IPS-18a (cell line): ENCODE data around the gene TAS2R60.
"Not testable (repeated sequence)": the region's sequence is repeated elsewhere in the genome, so short reads cannot be mapped to it uniquely, and the experiment has no call there.

Experiments used
- H3K27ac ChIP-seq: one replicate; pipeline ENCODE4 v1.5.1; 2013; ENCODE audit warnings: low read length
- H3K27me3 ChIP-seq: one replicate; pipeline ENCODE4 v1.6.1; 2013; ENCODE audit warnings: mild to moderate bottlenecking, low read length; ENCODE audit not compliant: control insufficient read depth, insufficient read depth
- H3K36me3 ChIP-seq: one replicate; pipeline ENCODE4 v1.6.1; 2013; ENCODE audit warnings: low read depth, low read length; ENCODE audit not compliant: control insufficient read depth
- H3K4me1 ChIP-seq: one replicate; pipeline ENCODE4 v1.6.1; 2013; ENCODE audit warnings: low read depth, low read length; ENCODE audit not compliant: control insufficient read depth
- H3K4me3 ChIP-seq: one replicate; pipeline ENCODE4 v1.5.1; 2013; ENCODE audit warnings: low read length
- H3K9ac ChIP-seq: one replicate; pipeline ENCODE4 v1.6.1; 2013; ENCODE audit warnings: mild to moderate bottlenecking, low read length, moderate library complexity
- H3K9me3 ChIP-seq: one replicate; pipeline ENCODE4 v1.6.1; 2013; ENCODE audit warnings: low read depth, low read length; ENCODE audit not compliant: control insufficient read depth

TAS2R60 gene

DNA sequence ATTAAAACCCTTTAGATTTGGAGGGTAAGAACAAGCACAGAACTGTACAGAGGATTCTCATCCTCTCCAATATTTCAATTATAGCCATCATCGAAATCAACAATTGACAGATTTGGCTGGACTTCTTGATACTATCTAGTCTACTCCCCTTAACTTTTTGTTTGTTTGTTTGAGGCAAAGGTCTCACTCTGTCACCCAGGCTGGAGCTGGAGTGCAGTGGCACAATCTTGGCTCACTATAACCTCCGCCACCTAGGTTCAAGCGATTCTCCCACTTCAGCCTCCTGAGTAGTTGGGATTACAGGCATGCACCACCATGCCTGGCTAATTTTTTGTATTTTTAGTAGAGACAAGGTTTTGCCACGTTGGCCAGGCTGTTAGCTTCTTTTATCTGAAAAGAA, 41.0 kb upstream of the TAS2R60 start:
- peaks cover 58% of the 10 kb centered on the region for H3K36me3 ChIP-seq
- peaks cover 27% of the 10 kb centered on the region for H3K4me1 ChIP-seq
- not testable (repeated sequence) for H3K27ac ChIP-seq, H3K9ac ChIP-seq, H3K9me3 ChIP-seq, H3K4me3 ChIP-seq, H3K27me3 ChIP-seq

DNA sequence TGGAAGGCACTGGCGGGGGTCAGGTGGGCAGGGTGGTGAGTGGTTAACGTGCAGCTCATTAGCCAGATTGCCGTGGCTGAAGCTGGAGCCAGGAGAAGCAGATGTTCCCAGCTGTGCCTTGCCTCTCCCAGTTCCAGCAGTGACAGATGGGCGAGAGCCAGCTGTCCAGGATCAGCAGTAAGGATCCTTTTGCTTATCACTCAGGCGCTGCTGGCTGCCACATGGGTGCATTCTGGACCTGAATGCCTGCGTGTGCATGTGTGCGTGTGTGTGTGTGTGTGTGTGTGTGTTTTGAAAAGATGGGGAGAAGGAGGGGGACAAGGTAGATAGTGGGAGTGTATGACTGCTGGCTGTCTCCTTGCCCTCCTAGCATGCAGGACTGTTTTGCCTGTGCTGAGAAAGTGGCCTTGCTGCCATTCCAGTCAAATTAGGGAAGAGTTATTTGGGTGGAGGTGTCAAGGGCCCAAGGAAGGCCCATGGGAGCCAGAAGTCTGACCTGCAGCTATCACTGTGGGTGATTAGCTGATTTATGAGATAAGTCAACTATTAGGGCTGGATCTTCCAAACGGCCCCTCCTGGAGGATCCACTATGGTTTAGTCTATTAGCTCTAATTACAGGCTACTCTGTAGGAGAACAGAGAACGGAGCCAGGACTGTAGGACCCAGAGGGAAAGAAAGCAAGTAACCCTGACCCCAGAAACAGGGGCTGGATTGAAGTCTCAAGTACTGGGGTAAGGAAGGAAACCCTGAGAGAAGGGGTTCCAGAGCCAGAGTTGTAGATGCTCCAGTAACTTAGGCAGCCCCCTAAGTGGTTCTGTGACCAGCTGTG, 37.9 kb upstream of the TAS2R60 start:
- peaks cover 26% of the 10 kb centered on the region for H3K36me3 ChIP-seq
- no peak overlapping the region for H3K9ac ChIP-seq
- H3K4me3 ChIP-seq, result peak overlapping the region; percentile 16
- H3K9me3 ChIP-seq, result no peaks in the 10 kb centered on the region
- H3K27ac ChIP-seq, result no peak overlapping the region
- no peaks in the 10 kb centered on the region for H3K27me3 ChIP-seq
- peaks cover 45% of the 10 kb centered on the region for H3K4me1 ChIP-seq

DNA sequence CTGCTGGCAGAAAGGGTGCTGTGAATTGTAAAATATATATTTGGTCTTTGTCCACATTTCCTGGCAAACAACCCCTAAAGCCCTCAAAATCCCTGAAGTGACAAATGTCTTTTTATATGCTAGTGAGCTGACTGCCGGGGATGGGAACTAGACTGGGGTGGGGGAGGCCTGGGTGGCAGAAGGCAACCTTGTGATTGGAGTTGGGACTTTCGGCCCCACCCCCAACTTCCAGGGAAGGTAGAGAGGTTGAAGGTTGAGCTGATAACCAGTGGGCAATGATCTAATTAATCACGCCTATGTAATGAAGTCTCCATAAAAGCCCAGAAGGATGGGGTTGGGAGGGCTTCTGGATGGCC, 37.3 kb upstream of the TAS2R60 start:
- Histone ChIP-seq H3K27ac (no peak overlapping the region), H3K9ac (no peak overlapping the region), H3K4me1 (peaks cover 48% of the 10 kb centered on the region), H3K9me3 (no peaks in the 10 kb centered on the region), H3K27me3 (no peaks in the 10 kb centered on the region), H3K4me3 (peak overlapping the region; percentile 84), H3K36me3 (peaks cover 20% of the 10 kb centered on the region)

DNA sequence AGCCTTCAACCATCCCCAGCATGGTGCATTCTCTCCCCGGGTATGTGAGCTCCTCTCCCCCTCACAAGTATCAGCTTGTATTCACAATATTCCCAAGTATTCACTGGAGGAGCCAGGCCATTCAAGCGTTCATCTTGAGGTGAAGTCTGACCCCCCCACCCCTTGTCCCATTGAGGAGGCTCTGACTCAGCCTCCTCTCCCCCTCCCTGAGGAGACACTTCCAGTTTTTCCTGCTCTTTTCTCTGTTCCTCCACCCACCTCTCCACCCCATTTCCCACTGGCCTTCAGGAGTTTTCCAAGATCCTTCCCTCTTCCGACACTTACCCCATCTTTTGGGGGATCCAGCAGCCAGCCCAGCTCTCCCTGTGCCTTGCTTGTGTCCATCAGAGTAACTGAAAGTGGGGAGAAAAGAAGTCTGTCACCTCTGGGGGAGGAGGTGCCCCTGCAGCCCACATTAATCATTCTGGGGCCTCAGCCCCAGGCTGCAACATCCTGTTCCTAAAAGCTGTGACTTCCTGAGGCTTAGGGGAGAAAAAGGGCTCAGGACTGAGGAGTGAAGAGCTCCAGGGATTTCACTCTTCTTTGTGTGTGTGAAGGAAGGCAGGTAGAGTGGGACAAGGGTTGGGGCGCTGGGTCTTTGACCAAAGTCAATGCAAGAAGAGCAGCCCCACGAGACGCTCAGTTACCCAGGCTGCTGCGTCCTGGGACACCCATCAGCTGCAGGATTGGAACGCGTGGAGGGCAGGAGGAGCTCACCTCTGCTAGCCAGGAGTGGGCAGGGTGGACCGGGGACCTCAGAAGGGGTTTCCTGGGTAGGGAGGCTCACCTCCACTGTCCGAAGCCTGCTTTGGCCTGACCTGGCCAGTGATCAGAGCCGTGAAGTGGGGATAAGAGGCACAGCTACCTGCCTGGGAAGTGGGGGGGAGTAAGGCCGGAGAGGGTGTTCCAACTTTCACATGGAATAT, 35.7 kb upstream of the TAS2R60 start:
- H3K4me1 ChIP-seq, result peaks cover 63% of the 10 kb centered on the region
- H3K4me3 ChIP-seq, result peak overlapping the region; percentile 84
- no peaks in the 10 kb centered on the region for H3K9me3 ChIP-seq
- peaks cover 8% of the 10 kb centered on the region for H3K36me3 ChIP-seq
- H3K9ac ChIP-seq, result peak overlapping the region; percentile 74
- H3K27me3 ChIP-seq, result no peaks in the 10 kb centered on the region
- H3K27ac ChIP-seq, result no peak overlapping the region

DNA sequence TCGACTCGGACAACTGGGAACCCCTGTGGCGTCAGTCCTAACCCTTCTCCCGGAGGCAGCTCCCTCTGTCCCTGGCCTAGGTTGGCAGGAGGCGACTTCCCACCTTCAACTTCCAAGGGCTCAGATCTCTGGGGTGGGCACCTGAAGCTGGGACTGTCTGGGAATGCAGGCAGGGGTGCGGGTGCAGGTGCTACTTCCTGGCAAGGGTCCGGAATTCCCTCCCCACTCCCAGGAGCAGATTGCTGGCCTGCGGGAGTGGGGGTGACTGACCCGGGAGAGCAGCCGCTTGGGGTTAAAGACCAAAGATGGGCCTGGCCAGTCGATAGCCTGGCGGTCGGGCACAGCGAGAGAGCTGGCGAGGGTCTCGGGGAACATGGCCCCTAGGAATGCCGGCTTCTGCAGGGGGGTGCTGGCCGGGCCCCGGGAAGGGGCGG, 35.0 kb upstream of the TAS2R60 start:
- H3K27me3 ChIP-seq, result no peaks in the 10 kb centered on the region
- H3K4me1 ChIP-seq, result peaks cover 69% of the 10 kb centered on the region
- H3K36me3 ChIP-seq, result peaks cover 5% of the 10 kb centered on the region
- peak overlapping the region; percentile 84 for H3K4me3 ChIP-seq
- H3K27ac ChIP-seq, result no peak overlapping the region
- H3K9me3 ChIP-seq, result no peaks in the 10 kb centered on the region
- H3K9ac ChIP-seq, result peak overlapping the region; percentile 74

- Histone ChIP-seq H3K27ac (peak within 1 kb of the TSS; percentile 70), H3K36me3 (peaks cover 5% of the 10 kb centered on the region), H3K4me1 (peaks cover 69% of the 10 kb centered on the region), H3K9me3 (no peaks in the 10 kb centered on the region), H3K9ac (peak within 1 kb of the TSS; percentile 74), H3K4me3 (peak within 1 kb of the TSS; percentile 84), H3K27me3 (no peaks in the 10 kb centered on the region)
Observed at GRCh38 chr7:143408686-143409561, 34.3 kb upstream of the TAS2R60 start, which contains the start of gene EPHA1. TSS of gene EPHA1 (minus strand) at chr7:143408856. CDS start at chr7:143408805, 51 bp downstream.

DNA sequence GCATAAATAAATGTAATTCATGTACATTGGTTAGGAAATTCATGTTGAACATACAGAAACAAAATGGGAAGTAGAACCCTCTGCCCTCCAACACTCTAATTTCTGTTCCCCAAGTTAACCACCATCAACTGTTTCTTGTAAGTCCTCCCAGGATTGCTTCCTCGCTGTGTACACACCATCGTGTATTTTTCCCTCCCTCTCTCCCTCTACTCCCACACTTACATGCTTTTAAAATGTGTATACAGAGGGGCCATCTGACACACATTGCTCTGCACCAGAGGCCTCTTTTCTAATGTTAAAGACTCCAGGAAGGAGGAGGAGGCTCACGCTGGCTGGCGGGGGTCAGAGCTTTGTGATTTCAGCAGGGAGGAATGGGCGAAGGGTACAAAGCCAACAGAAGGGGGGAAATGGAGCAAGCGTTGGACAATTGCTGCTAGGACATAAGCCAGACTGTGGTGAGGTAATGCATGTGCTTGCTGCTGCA, 32.7 kb upstream of the TAS2R60 start:
- Histone ChIP-seq H3K27ac (no peak overlapping the region), H3K4me3 (peak overlapping the region; percentile 9), H3K27me3 (no peaks in the 10 kb centered on the region), H3K36me3 (no peaks in the 10 kb centered on the region), H3K9me3 (no peaks in the 10 kb centered on the region), H3K4me1 (peaks cover 62% of the 10 kb centered on the region), H3K9ac (no peak overlapping the region)

GRCh38 chr7:143411976-143412708, 31.1 kb upstream of the TAS2R60 start:
- Histone ChIP-seq H3K4me3 (no peak overlapping the region), H3K4me1 (peaks cover 46% of the 10 kb centered on the region), H3K9ac (no peak overlapping the region), H3K36me3 (no peaks in the 10 kb centered on the region), H3K27me3 (no peaks in the 10 kb centered on the region), H3K9me3 (no peaks in the 10 kb centered on the region), H3K27ac (no peak overlapping the region)

DNA sequence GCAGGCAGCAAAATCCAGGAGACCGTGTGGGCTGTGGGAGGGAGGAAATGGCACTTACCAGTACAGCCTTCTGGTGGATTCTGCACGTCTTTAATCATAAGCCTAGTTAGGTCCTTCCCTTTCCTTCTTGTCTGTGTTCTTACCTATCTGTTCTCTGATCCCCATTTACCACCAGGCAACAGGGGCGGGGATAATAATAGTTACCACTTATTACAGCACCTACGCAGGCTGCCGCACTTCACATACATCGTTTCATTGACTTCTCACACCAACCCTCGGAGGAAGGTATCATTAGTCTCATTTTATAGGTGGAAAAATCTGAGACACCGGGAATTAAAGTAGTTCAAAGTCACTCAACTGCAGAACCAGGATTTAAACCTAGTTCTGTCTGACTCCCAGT, 30.1 kb upstream of the TAS2R60 start:
- H3K4me1 ChIP-seq, result peaks cover 50% of the 10 kb centered on the region
- H3K9me3 ChIP-seq, result no peaks in the 10 kb centered on the region
- H3K36me3 ChIP-seq, result no peaks in the 10 kb centered on the region
- H3K27me3 ChIP-seq, result no peaks in the 10 kb centered on the region
- H3K27ac ChIP-seq, result no peak overlapping the region
- H3K9ac ChIP-seq, result no peak overlapping the region
- H3K4me3 ChIP-seq, result no peak overlapping the region

GRCh38 chr7:143415209-143415608, 28.0 kb upstream of the TAS2R60 start:
- not testable (repeated sequence) for H3K9me3 ChIP-seq, H3K4me3 ChIP-seq, H3K27me3 ChIP-seq, H3K27ac ChIP-seq, H3K36me3 ChIP-seq, H3K9ac ChIP-seq
- peaks cover 46% of the 10 kb centered on the region for H3K4me1 ChIP-seq
